Endothelial cell (in vitro differentiated cells): ENCODE measurements around the gene SYNDIG1L. TPM values are rescaled to one million over a fixed set of nuclear protein-coding genes. Genes with fewer than 3 reads are reported as not detected.
A peak's percentile ranks its signal among the peaks of the same experiment; 100 is the strongest.

Source experiments
- DNase-seq: peaks from one replicate; pipeline ENCODE4 v3.0.0; 2021; ENCODE audit warnings: low spot score
- H3K27ac Mint-ChIP-seq: one replicate; pipeline ENCODE4 v1.8.0; 2021; ENCODE audit warnings: mixed read lengths, inconsistent platforms; ENCODE audit not compliant: unreplicated experiment
- H3K27me3 Mint-ChIP-seq: one replicate; pipeline ENCODE4 v1.8.0; 2021; ENCODE audit warnings: mild to moderate bottlenecking, moderate library complexity, mixed read lengths, inconsistent platforms; ENCODE audit not compliant: unreplicated experiment
- H3K36me3 Mint-ChIP-seq: one replicate; pipeline ENCODE4 v1.8.0; 2021; ENCODE audit warnings: mild to moderate bottlenecking, low read depth, mixed read lengths, inconsistent platforms; ENCODE audit not compliant: unreplicated experiment
- H3K4me1 Mint-ChIP-seq: one replicate; pipeline ENCODE4 v1.8.0; 2021; ENCODE audit warnings: mild to moderate bottlenecking, mixed read lengths, inconsistent platforms; ENCODE audit not compliant: unreplicated experiment
- H3K4me3 Mint-ChIP-seq: one replicate; pipeline ENCODE4 v1.8.0; 2021; ENCODE audit warnings: mild to moderate bottlenecking, mixed read lengths, inconsistent platforms; ENCODE audit not compliant: unreplicated experiment
- H3K9me3 Mint-ChIP-seq: one replicate; pipeline ENCODE4 v1.8.0; 2021; ENCODE audit warnings: mixed read lengths, inconsistent platforms; ENCODE audit not compliant: unreplicated experiment
- total RNA-seq: library from RNA; stranded (reverse); fragmentation: NEBNext Ultra II Directional; extraction: Animal tissue kit (Norgen Biotek cat#: 25700); gene quantifications from one replicate; pipeline ENCODE4 v1.2.1, GENCODE V29; 2021; ENCODE audit not compliant: unreplicated experiment
- TF ChIP-seq, protein P1 (sequence below): fragments of 200-600 bp; sonication (generic); IDR thresholded peaks from one replicate; pipeline ENCODE4 v1.5.0; 2021; ENCODE audit warnings: antibody characterized with exemption; ENCODE audit not compliant: unreplicated experiment

SYNDIG1L gene
- total RNA-seq, 1 donor from 2014 or later: 1.1 TPM

- Mint-ChIP-seq H3K4me3 (no peak overlapping the region), H3K36me3 (peaks cover 11% of the 10 kb centered on the region), H3K4me1 (peaks cover 4% of the 10 kb centered on the region), H3K27me3 (peaks cover 5% of the 10 kb centered on the region), H3K27ac (no peak overlapping the region), H3K9me3 (no peaks in the 10 kb centered on the region)
- TF ChIP-seq, protein P1, sequence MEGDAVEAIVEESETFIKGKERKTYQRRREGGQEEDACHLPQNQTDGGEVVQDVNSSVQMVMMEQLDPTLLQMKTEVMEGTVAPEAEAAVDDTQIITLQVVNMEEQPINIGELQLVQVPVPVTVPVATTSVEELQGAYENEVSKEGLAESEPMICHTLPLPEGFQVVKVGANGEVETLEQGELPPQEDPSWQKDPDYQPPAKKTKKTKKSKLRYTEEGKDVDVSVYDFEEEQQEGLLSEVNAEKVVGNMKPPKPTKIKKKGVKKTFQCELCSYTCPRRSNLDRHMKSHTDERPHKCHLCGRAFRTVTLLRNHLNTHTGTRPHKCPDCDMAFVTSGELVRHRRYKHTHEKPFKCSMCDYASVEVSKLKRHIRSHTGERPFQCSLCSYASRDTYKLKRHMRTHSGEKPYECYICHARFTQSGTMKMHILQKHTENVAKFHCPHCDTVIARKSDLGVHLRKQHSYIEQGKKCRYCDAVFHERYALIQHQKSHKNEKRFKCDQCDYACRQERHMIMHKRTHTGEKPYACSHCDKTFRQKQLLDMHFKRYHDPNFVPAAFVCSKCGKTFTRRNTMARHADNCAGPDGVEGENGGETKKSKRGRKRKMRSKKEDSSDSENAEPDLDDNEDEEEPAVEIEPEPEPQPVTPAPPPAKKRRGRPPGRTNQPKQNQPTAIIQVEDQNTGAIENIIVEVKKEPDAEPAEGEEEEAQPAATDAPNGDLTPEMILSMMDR: no peak
- DNase-seq: no peak
Measured at GRCh38 chr14:74360163-74360562, 65.8 kb downstream of the SYNDIG1L start.

GRCh38 chr14:74358176-74358829 is 67.7 kb downstream of the SYNDIG1L start:
- Mint-ChIP-seq H3K4me3 (no peak overlapping the region), H3K36me3 (peaks cover 11% of the 10 kb centered on the region), H3K27ac (no peak overlapping the region), H3K27me3 (peaks cover 5% of the 10 kb centered on the region), H3K4me1 (peaks cover 4% of the 10 kb centered on the region), H3K9me3 (no peaks in the 10 kb centered on the region)
- TF ChIP-seq, protein P1: no peak
- no peak for DNase-seq

DNA sequence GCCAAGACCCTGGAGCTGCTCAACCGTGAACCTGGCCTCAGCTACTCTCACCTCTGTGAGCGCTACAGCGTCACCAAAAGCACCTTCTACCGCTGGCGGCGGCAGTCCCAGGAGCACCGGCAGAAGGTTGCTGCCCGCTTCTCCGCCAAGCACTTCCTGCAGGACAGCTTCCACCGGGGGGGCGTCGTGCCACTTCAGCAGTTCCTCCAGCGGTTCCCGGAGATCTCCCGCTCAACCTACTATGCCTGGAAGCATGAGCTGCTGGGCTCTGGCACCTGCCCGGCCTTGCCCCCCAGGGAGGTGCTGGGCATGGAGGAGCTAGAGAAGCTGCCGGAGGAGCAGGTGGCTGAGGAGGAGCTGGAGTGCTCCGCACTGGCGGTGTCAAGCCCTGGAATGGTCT is 68.4 kb downstream of the SYNDIG1L start:
- no peaks in the 10 kb centered on the region for H3K9me3 Mint-ChIP-seq
- peaks cover 4% of the 10 kb centered on the region for H3K4me1 Mint-ChIP-seq
- H3K27me3 Mint-ChIP-seq: peaks cover 5% of the 10 kb centered on the region
- H3K36me3 Mint-ChIP-seq: peaks cover 11% of the 10 kb centered on the region
- TF ChIP-seq, protein P1: no peak
- no peak overlapping the region for H3K27ac Mint-ChIP-seq
- H3K4me3 Mint-ChIP-seq: no peak overlapping the region
- no peak for DNase-seq

DNA sequence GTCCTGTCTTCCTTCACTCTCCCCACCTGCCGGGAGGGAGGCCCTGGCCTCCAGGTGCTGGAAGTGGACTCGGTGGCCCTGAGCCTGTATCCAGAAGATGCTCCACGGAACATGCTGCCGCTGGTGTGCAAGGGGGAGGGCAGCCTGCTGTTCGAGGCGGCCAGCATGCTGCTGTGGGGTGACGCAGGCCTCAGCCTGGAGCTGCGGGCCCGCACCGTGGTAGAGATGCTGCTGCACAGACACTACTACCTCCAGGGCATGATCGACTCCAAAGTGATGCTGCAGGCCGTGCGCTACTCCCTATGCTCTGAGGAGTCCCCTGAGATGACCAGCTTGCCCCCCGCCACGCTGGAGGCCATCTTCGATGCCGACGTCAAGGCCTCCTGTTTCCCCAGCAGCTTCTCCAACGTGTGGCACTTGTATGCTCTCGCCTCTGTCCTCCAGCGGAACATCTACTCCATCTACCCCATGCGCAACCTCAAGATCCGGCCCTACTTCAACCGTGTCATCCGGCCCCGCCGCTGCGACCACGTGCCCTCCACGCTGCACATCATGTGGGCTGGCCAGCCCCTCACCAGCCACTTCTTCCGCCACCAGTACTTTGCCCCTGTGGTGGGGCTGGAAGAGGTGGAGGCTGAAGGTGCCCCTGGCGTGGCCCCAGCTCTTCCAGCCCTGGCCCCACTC is 69.0 kb downstream of the SYNDIG1L start:
- peaks cover 11% of the 10 kb centered on the region for H3K36me3 Mint-ChIP-seq

More for the DNA sequence above, 69.0 kb downstream of the SYNDIG1L start:
- DNase-seq: no peak
- Mint-ChIP-seq H3K4me1 (peaks cover 2% of the 10 kb centered on the region), H3K4me3 (peak overlapping the region; percentile 73), H3K27me3 (peaks cover 5% of the 10 kb centered on the region), H3K27ac (peak overlapping the region; percentile 53), H3K9me3 (no peaks in the 10 kb centered on the region)
- TF ChIP-seq, protein P1: no peak

Other genes starting within 250 kb of the SYNDIG1L start
- gene VSX2, start 186.8 kb downstream of the SYNDIG1L start, total RNA-seq: not detected
- 151 TPM for gene ABCD4, start 123.3 kb downstream of the SYNDIG1L start, total RNA-seq
- gene VRTN, start 77.7 kb downstream of the SYNDIG1L start, total RNA-seq: 4.3 TPM
- gene NPC2, start 67.1 kb upstream of the SYNDIG1L start, total RNA-seq: 246 TPM
- gene ISCA2, start 67.6 kb upstream of the SYNDIG1L start, total RNA-seq: 31.4 TPM
- 1.9 TPM for gene LTBP2, start 186.0 kb upstream of the SYNDIG1L start, total RNA-seq